ENCODE measurements around the gene PLCH2. TPM values are rescaled to one million over a fixed set of nuclear protein-coding genes. Genes with fewer than 3 reads are reported as not detected.

PLCH2 gene
- total and polyA plus RNA-seq, 9 of the 15 experiments (the other 6 are each of a cell fraction or from before 2014, with no cell fraction given): 0.16 TPM; not detected in 8

GRCh38 chr1:2438038-2438437, 38.1 kb upstream of the PLCH2 start:
- ChIA-PET CTCF (ENCODE audit: low intra/inter-chr PET ratio) (no interaction called here), POLR2A (no interaction called here)
- H3K27ac ChIP-seq (ENCODE audit: extremely low read depth, low read depth, low read length): no peak overlapping the region
- H3K4me2 ChIP-seq (ENCODE audit: insufficient read depth, low read length): no peak overlapping the region
- DNase-seq (ENCODE audit: extremely low read depth in 1 of 4, low spot score in 3 of 4) (no peak), ATAC-seq (no peak), FAIRE-seq (no peak)
- H3K36me3 ChIP-seq (ENCODE audit: control insufficient read depth, insufficient read depth, low read length): no peaks in the 10 kb centered on the region
- H2AFZ ChIP-seq (ENCODE audit: low read depth, low read length): no peak overlapping the region
- WGBS (ENCODE audit: insufficient coverage, low coverage, missing lambda C conversion rate): 5% methylated on average over 15 of the region's 15 CpGs
- H4K20me1 ChIP-seq (replicated peaks; ENCODE audit: control insufficient read depth, insufficient read depth, low read length): no peaks in the 10 kb centered on the region; the same call in 1 of the 2 replicates
- H3K4me1 ChIP-seq (replicated peaks in 1 of 2; ENCODE audit: control insufficient read depth in 2 of 2, insufficient read depth in 2 of 2, low read length in 2 of 2): peaks cover 0 to 34% of the 10 kb centered on the region in 2 experiments; a peak in 2 of 5 replicates
- H3K27me3 ChIP-seq (ENCODE audit: control insufficient read depth in 2 of 2, insufficient read depth in 2 of 2, low read length in 2 of 2): peaks cover 26 to 74% of the 10 kb centered on the region in 2 experiments
- H3K79me2 ChIP-seq (ENCODE audit: control insufficient read depth, insufficient read depth, low read length): no peaks in the 10 kb centered on the region
- TF ChIP-seq ZBTB26 (CRISPR knock-in tag; IDR thresholded peaks at IDR 0.05): no peak
- no peaks in the 10 kb centered on the region for H3K9me3 ChIP-seq (replicated peaks; ENCODE audit: control insufficient read depth, insufficient read depth, low read depth, low read length)
- in situ Hi-C loops (cut with MboI) (no loop called here), intact Hi-C loops (cut with micrococcal nuclease) (no loop called here)
- no TSS peak for BruUV-seq (replicated peaks)
- no peak overlapping the region for H3K4me3 ChIP-seq
- H3K9me1 ChIP-seq (ENCODE audit: control insufficient read depth, insufficient read depth, low read length): no peaks in the 10 kb centered on the region
- H3K9ac ChIP-seq (ENCODE audit: insufficient read depth in 1 of 2, low read depth in 2 of 2, low read length in 2 of 2): no peak overlapping the region

- CTCF ChIA-PET (ENCODE audit: low intra/inter-chr PET ratio): no interaction called here
- no peak overlapping the region for H3K9ac ChIP-seq (ENCODE audit: insufficient read depth in 1 of 2, low read depth in 2 of 2, low read length in 2 of 2)
- no peak for ATAC-seq
- H3K27me3 ChIP-seq (ENCODE audit: control insufficient read depth in 2 of 2, insufficient read depth in 2 of 2, low read length in 2 of 2): peaks cover 21 to 70% of the 10 kb centered on the region in 2 experiments; a peak in 4 of 5 replicates
- no peak overlapping the region for H3K4me2 ChIP-seq (ENCODE audit: insufficient read depth, low read length)
- POLR2A ChIA-PET: no interaction called here
- H3K36me3 ChIP-seq (ENCODE audit: control insufficient read depth, insufficient read depth, low read length): no peaks in the 10 kb centered on the region
- intact Hi-C loops (cut with micrococcal nuclease): no loop called here
- in situ Hi-C loops (cut with MboI): no loop called here
- H3K79me2 ChIP-seq (ENCODE audit: control insufficient read depth, insufficient read depth, low read length): no peaks in the 10 kb centered on the region
- no TSS peak for BruUV-seq (replicated peaks)
- no peak overlapping the region for H2AFZ ChIP-seq (ENCODE audit: low read depth, low read length)
- no peaks in the 10 kb centered on the region for H3K9me3 ChIP-seq (replicated peaks; ENCODE audit: control insufficient read depth, insufficient read depth, low read depth, low read length)
- WGBS (ENCODE audit: insufficient coverage, low coverage, missing lambda C conversion rate): 3% methylated on average over 14 of the region's 14 CpGs
- H4K20me1 ChIP-seq (replicated peaks; ENCODE audit: control insufficient read depth, insufficient read depth, low read length): no peaks in the 10 kb centered on the region; the same call in 1 of the 2 replicates
- no peak for FAIRE-seq
- H3K4me1 ChIP-seq (replicated peaks in 1 of 2; ENCODE audit: control insufficient read depth in 2 of 2, insufficient read depth in 2 of 2, low read length in 2 of 2): peaks cover 0 to 36% of the 10 kb centered on the region in 2 experiments; a peak in 1 of 5 replicates
- DNase-seq (ENCODE audit: extremely low read depth in 1 of 4, low spot score in 3 of 4): no peak
- H3K27ac ChIP-seq (ENCODE audit: extremely low read depth, low read depth, low read length): no peak overlapping the region
- H3K4me3 ChIP-seq: no peak overlapping the region
- no peaks in the 10 kb centered on the region for H3K9me1 ChIP-seq (ENCODE audit: control insufficient read depth, insufficient read depth, low read length)
- no peak for TF ChIP-seq ESRRA (IDR thresholded peaks at IDR 0.05; ENCODE audit: borderline replicate concordance, low read depth)
- TF ChIP-seq HNRNPH1 (optimal IDR thresholded peaks at IDR 0.05; ENCODE audit: low read depth, low read length): no peak
- no peak for TF ChIP-seq CCAR2 (IDR thresholded peaks at IDR 0.05; ENCODE audit: low read depth, low read length)
- TF ChIP-seq ZBTB34 (CRISPR knock-in tag; IDR thresholded peaks at IDR 0.05): no peak
- no peak for TF ChIP-seq GMEB1 (CRISPR knock-in tag; IDR thresholded peaks at IDR 0.05)
- no peak for TF ChIP-seq ZZZ3 (IDR thresholded peaks at IDR 0.05)
Observed at GRCh38 chr1:2438641-2439040, 37.4 kb upstream of the PLCH2 start.
